ENCODE results near the gene CDKAL1. TPM values are rescaled to one million over a fixed set of nuclear protein-coding genes. Genes with fewer than 3 reads are reported as not detected.

The CDKAL1 gene
- total RNA-seq, 2 donors from 2014 or later, result 23.5 to 26.4 TPM

DNA sequence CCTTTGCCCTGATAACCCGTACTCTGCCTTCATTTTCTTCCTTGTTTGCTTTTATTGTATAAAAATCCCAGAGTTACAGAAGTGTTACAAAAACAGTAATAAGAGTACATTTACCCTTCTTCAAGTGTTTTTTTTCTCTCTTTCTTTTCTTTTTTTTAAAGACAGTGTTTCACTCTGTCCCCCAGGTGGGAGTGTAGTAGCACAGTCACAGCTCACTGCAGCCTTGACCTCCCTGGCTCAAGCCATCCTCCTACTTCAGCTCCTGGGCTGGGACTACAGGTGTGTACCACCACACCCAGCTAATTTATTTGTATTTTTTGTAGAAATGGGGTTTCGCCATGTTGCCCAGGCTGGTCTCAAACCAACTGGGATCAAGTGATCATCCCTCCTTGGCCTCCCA, 402.7 kb downstream of the CDKAL1 start:
- Mint-ChIP-seq H3K36me3 (ENCODE audit: low read depth) (peaks cover 12% of the 10 kb centered on the region), H3K4me3 (no peak overlapping the region), H3K9me3 (peaks cover 2% of the 10 kb centered on the region), H3K27ac (no peak overlapping the region), H3K4me1 (peaks cover 30% of the 10 kb centered on the region), H3K27me3 (ENCODE audit: insufficient read depth) (no peaks in the 10 kb centered on the region)
- Histone ChIP-seq H3K9ac (ENCODE audit: extremely low read depth, low read length, poor library complexity, severe bottlenecking) (no peak overlapping the region), H3K4me3 (ENCODE audit: low read length) (no peak overlapping the region), H3K9me3 (ENCODE audit: control insufficient read depth, low read length) (no peaks in the 10 kb centered on the region), H3K27me3 (ENCODE audit: control insufficient read depth, insufficient read depth, low read length, poor library complexity, severe bottlenecking) (no peaks in the 10 kb centered on the region), H3K36me3 (ENCODE audit: control insufficient read depth, insufficient read depth, low read length) (no peaks in the 10 kb centered on the region), H3K4me1 (ENCODE audit: control insufficient read depth, insufficient read depth, low read length) (peaks cover 5% of the 10 kb centered on the region), H3K27ac (ENCODE audit: low read depth, low read length) (no peak overlapping the region)
- 100% methylated on average over 2 of the region's 2 CpGs; no CpG with 5 or more reads in 1 of the 2 experiments for WGBS, 2 experiments (ENCODE audit: insufficient coverage in 1 of 2, insufficient read length in 1 of 2)
- no peak for DNase-seq
- TF ChIP-seq, protein P1, sequence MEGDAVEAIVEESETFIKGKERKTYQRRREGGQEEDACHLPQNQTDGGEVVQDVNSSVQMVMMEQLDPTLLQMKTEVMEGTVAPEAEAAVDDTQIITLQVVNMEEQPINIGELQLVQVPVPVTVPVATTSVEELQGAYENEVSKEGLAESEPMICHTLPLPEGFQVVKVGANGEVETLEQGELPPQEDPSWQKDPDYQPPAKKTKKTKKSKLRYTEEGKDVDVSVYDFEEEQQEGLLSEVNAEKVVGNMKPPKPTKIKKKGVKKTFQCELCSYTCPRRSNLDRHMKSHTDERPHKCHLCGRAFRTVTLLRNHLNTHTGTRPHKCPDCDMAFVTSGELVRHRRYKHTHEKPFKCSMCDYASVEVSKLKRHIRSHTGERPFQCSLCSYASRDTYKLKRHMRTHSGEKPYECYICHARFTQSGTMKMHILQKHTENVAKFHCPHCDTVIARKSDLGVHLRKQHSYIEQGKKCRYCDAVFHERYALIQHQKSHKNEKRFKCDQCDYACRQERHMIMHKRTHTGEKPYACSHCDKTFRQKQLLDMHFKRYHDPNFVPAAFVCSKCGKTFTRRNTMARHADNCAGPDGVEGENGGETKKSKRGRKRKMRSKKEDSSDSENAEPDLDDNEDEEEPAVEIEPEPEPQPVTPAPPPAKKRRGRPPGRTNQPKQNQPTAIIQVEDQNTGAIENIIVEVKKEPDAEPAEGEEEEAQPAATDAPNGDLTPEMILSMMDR (conservative IDR thresholded peaks at IDR 0.05), result peak; percentile 58

DNA sequence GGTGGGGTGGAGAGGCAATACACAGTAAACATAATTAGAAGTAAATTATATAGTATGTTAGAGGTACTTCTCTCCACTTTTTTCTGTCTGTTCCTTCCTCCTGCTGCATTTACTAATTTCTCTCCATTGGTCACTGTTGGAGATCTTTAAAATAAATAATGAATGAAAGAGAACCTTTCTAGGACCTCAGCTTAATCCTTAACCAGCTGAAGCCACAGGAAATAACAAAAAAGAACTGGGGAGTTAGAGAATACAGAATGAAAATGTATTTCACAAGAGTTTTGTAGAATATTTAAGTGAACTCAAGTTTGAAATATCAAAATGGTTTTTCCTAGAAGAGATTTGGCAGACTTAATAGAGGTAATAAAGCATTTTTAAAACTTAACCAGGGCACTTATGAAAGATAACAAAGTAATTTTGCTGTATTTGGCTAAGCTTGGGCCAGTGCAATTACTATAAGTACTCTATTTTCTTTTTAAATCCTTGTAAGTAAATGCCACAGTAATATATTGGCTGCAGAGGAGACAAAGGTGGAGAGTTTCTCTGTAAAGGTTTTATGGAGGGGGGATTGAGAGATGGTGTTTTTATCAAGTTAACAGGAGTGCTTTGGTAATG, 405.0 kb downstream of the CDKAL1 start:
- TF ChIP-seq, protein P1 (conservative IDR thresholded peaks at IDR 0.05), result no peak
- Mint-ChIP-seq H3K9me3 (peaks cover 15% of the 10 kb centered on the region), H3K36me3 (ENCODE audit: low read depth) (peaks cover 19% of the 10 kb centered on the region), H3K4me3 (no peak overlapping the region), H3K27me3 (ENCODE audit: insufficient read depth) (no peaks in the 10 kb centered on the region), H3K4me1 (peaks cover 11% of the 10 kb centered on the region), H3K27ac (no peak overlapping the region)
- Histone ChIP-seq H3K27me3 (ENCODE audit: control insufficient read depth, insufficient read depth, low read length, poor library complexity, severe bottlenecking) (no peaks in the 10 kb centered on the region), H3K4me3 (ENCODE audit: low read length) (no peak overlapping the region), H3K4me1 (ENCODE audit: control insufficient read depth, insufficient read depth, low read length) (no peaks in the 10 kb centered on the region), H3K9me3 (ENCODE audit: control insufficient read depth, low read length) (peaks cover 9% of the 10 kb centered on the region), H3K9ac (ENCODE audit: extremely low read depth, low read length, poor library complexity, severe bottlenecking) (no peak overlapping the region), H3K36me3 (ENCODE audit: control insufficient read depth, insufficient read depth, low read length) (no peaks in the 10 kb centered on the region), H3K27ac (ENCODE audit: low read depth, low read length) (no peak overlapping the region)
- no peak for DNase-seq

DNA sequence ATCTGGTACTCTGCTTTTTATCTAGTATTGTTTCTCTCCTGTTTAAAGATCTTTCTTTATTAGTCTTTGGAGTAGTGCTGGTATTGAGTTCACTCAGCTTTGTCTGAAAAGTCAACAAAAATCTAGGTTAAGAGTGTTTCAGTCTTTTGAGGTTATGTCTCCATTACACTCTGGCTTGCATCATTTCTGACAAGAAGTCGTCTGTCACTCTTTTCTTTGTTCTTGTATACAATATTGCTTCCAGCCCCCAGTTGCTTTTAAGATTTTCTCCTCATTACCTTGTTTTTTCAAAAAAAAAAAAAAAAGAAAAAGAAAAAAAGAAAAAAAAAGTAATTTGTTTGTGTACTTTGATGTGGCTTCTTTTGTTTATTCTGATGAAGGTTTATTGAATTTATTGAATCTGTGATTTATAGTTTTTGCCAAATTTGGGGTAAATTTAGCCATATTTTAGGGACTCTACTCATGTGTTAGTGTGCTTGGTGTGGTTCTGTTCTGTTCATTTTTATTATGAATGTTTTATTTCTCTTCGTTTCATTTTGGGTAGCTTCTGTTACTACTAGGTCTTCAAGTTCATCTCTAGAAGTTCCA, 408.9 kb downstream of the CDKAL1 start:
- 90% methylated on average over 2 of the region's 2 CpGs; no CpG with 5 or more reads in 1 of the 2 experiments for WGBS, 2 experiments (ENCODE audit: insufficient coverage in 1 of 2, insufficient read length in 1 of 2)

More for the DNA sequence above, 408.9 kb downstream of the CDKAL1 start:
- peaks cover 11% of the 10 kb centered on the region for H3K36me3 Mint-ChIP-seq (ENCODE audit: low read depth)
- H3K36me3 ChIP-seq (ENCODE audit: control insufficient read depth, insufficient read depth, low read length), result no peaks in the 10 kb centered on the region
- peaks cover 10% of the 10 kb centered on the region for H3K4me1 Mint-ChIP-seq
- H3K4me3 Mint-ChIP-seq, result no peak overlapping the region
- no peak overlapping the region for H3K4me3 ChIP-seq (ENCODE audit: low read length)
- H3K9me3 Mint-ChIP-seq, result peaks cover 13% of the 10 kb centered on the region
- no peaks in the 10 kb centered on the region for H3K27me3 Mint-ChIP-seq (ENCODE audit: insufficient read depth)
- no peaks in the 10 kb centered on the region for H3K4me1 ChIP-seq (ENCODE audit: control insufficient read depth, insufficient read depth, low read length)
- H3K9me3 ChIP-seq (ENCODE audit: control insufficient read depth, low read length), result peaks cover 9% of the 10 kb centered on the region
- no peak overlapping the region for H3K27ac ChIP-seq (ENCODE audit: low read depth, low read length)
- no peak overlapping the region for H3K27ac Mint-ChIP-seq
- H3K27me3 ChIP-seq (ENCODE audit: control insufficient read depth, insufficient read depth, low read length, poor library complexity, severe bottlenecking), result no peaks in the 10 kb centered on the region
- no peak for DNase-seq
- TF ChIP-seq, protein P1 (conservative IDR thresholded peaks at IDR 0.05), result no peak
- H3K9ac ChIP-seq (ENCODE audit: extremely low read depth, low read length, poor library complexity, severe bottlenecking), result no peak overlapping the region

Data from endodermal cell (in vitro differentiated cells).